H1 (cell line): ENCODE data around the gene PLXNA4. TPM values are rescaled to one million over a fixed set of nuclear protein-coding genes. Genes with fewer than 3 reads are reported as not detected.

Source experiments
- CTCF ChIA-PET: fragments of 300-600 bp; sonication (Branson Sonifier 250); formaldehyde crosslinking; loops from one replicate; lab custom pipeline; 2021; ENCODE audit not compliant: partially characterized antibody; lab: Charles Lee
- POLR2A ChIA-PET: fragments of 300-600 bp; sonication (Branson Sonifier 250); formaldehyde crosslinking; loops from one replicate; lab custom pipeline; 2021; ENCODE audit warnings: inconsistent platforms; ENCODE audit not compliant: partially characterized antibody; lab: Charles Lee
- DNase-seq, 2 experiments: peaks; one replicate each; pipeline versions ENCODE4 v3.0.0 to v3.0.0-alpha.2; 2010 to 2022; ENCODE audit warnings: low spot score in 2 of 2, low read depth in 1 of 2, mixed read lengths in 1 of 2
- FAIRE-seq: peaks from 2 replicates; lab custom pipeline; 2011; peaks lifted over from hg19 to GRCh38; lab: Jason Lieb, UNC
- H2AFZ ChIP-seq: 2 replicates; pipeline ENCODE4 v1.8.1; 2012; ENCODE audit warnings: low read length, inconsistent platforms
- H2AK5ac ChIP-seq: 2 replicates; pipeline ENCODE4 v1.6.1; 2013; ENCODE audit warnings: low read depth, low read length
- H2BK120ac ChIP-seq: replicated peaks from 2 replicates; pipeline ENCODE3; 2013; ENCODE audit warnings: low read depth, low read length, inconsistent platforms
- H2BK12ac ChIP-seq: 2 replicates; pipeline ENCODE4 v1.6.1; 2013; ENCODE audit warnings: low read depth, low read length
- H2BK15ac ChIP-seq: 2 replicates; pipeline ENCODE4 v1.6.1; 2013; ENCODE audit warnings: low read length
- H2BK20ac ChIP-seq: 2 replicates; pipeline ENCODE4 v1.6.1; 2013; ENCODE audit warnings: low read length
- H2BK5ac ChIP-seq: 2 replicates; pipeline ENCODE4 v1.6.1; 2013; ENCODE audit warnings: low read depth, low read length
- H3K14ac ChIP-seq: 2 replicates; pipeline ENCODE4 v1.6.1; 2013; ENCODE audit warnings: inconsistent platforms; ENCODE audit not compliant: insufficient read length
- H3K18ac ChIP-seq: 2 replicates; pipeline ENCODE4 v1.6.1; 2013; ENCODE audit warnings: low read length; ENCODE audit errors: extremely low read depth
- H3K23ac ChIP-seq: 2 replicates; pipeline ENCODE4 v1.6.1; 2013; ENCODE audit warnings: inconsistent platforms; ENCODE audit not compliant: insufficient read length
- H3K23me2 ChIP-seq: 2 replicates; pipeline ENCODE4 v1.6.1; 2013; ENCODE audit warnings: low read depth, low read length
- H3K27ac ChIP-seq: 2 replicates; pipeline ENCODE4 v1.6.1; 2011; ENCODE audit warnings: low read depth, low read length, inconsistent platforms
- H3K27me3 ChIP-seq, 4 experiments: replicated peaks in 1 of 4; 1 replicate in 1 of 4; 2 replicates in 3 of 4; pipeline versions ENCODE4 v1.6.1 to v1.8.1; 2011 to 2013; ENCODE audit warnings: low read length in 3 of 4, mild to moderate bottlenecking in 3 of 4, inconsistent platforms in 2 of 4, mixed read lengths in 2 of 4, moderate library complexity in 1 of 4; ENCODE audit not compliant: control insufficient read depth in 3 of 4, insufficient read depth in 3 of 4; ENCODE audit errors: extremely low read depth in 1 of 4
- H3K36me3 ChIP-seq, 4 experiments: 2 replicates each; pipeline versions ENCODE4 v1.6.1 to v1.8.1; 2011 to 2013; ENCODE audit warnings: mild to moderate bottlenecking in 4 of 4, low read length in 3 of 4, moderate library complexity in 2 of 4, control low read depth in 1 of 4, inconsistent platforms in 1 of 4; ENCODE audit not compliant: insufficient read depth in 4 of 4, control insufficient read depth in 2 of 4
- H3K4ac ChIP-seq: replicated peaks from 2 replicates; pipeline ENCODE3; 2013; ENCODE audit warnings: low read length, low read depth, mixed read lengths, inconsistent platforms; ENCODE audit not compliant: insufficient read length
- H3K4me1 ChIP-seq, 4 experiments: replicated peaks in 1 of 4; 1 replicate in 1 of 4; 2 replicates in 3 of 4; pipeline versions ENCODE4 v1.6.1 to v1.8.1; 2011 to 2013; ENCODE audit warnings: low read length in 3 of 4, inconsistent platforms in 2 of 4, mixed read lengths in 1 of 4; ENCODE audit not compliant: insufficient read depth in 4 of 4, control insufficient read depth in 3 of 4
- H3K4me2 ChIP-seq, 2 experiments: 2 replicates each; pipeline versions ENCODE4 v1.6.1 to v1.8.1; 2011 to 2013; ENCODE audit warnings: low read depth in 2 of 2, low read length in 2 of 2, control low read depth in 1 of 2, inconsistent platforms in 1 of 2, mild to moderate bottlenecking in 1 of 2; ENCODE audit not compliant: insufficient read depth in 1 of 2
- H3K4me3 ChIP-seq, 4 experiments: fragments of 200-600, 300-600 bp in 1 of 4; sonication (generic), shearing (Covaris generic), sonication (Bioruptor Twin) in 1 of 4; 2 replicates each; pipeline versions ENCODE4 v1.5.1 to v1.8.1; 2011 to 2016; ENCODE audit warnings: low read length in 4 of 4, low read depth in 3 of 4, control low read depth in 2 of 4, inconsistent platforms in 2 of 4, mild to moderate bottlenecking in 2 of 4, mixed read lengths in 1 of 4, moderate library complexity in 1 of 4; ENCODE audit not compliant: insufficient read depth in 2 of 4; ENCODE audit errors: extremely low read depth in 1 of 4
- H3K56ac ChIP-seq: replicated peaks from 2 replicates; pipeline ENCODE3; 2013; ENCODE audit warnings: low read depth, mild to moderate bottlenecking, mixed read lengths, low read length, inconsistent platforms; ENCODE audit not compliant: insufficient read length
- H3K79me1 ChIP-seq: 2 replicates; pipeline ENCODE4 v1.6.1; 2013; ENCODE audit warnings: low read depth, low read length, control low read depth
- H3K79me2 ChIP-seq, 2 experiments: 2 replicates each; pipeline versions ENCODE4 v1.6.1 to v1.8.1; 2012 to 2013; ENCODE audit warnings: low read length in 2 of 2, mild to moderate bottlenecking in 2 of 2, inconsistent platforms in 1 of 2; ENCODE audit not compliant: insufficient read depth in 2 of 2, control insufficient read depth in 1 of 2
- H3K9ac ChIP-seq, 4 experiments: replicated peaks in 1 of 4; 1 replicate in 1 of 4; 2 replicates in 3 of 4; pipeline versions ENCODE4 v1.6.1 to v1.8.1; 2011 to 2013; ENCODE audit warnings: low read depth in 3 of 4, low read length in 3 of 4, control low read depth in 2 of 4, mild to moderate bottlenecking in 2 of 4, moderate library complexity in 2 of 4, inconsistent platforms in 1 of 4; ENCODE audit errors: extremely low read depth in 1 of 4
- H3K9me3 ChIP-seq, 2 experiments: 2 replicates each; pipeline versions ENCODE4 v1.6.1 to v1.8.1; 2012 to 2013; ENCODE audit warnings: mild to moderate bottlenecking in 2 of 2, moderate library complexity in 2 of 2, control low read depth in 1 of 2, inconsistent platforms in 1 of 2, low read depth in 1 of 2, low read length in 1 of 2, mixed read lengths in 1 of 2; ENCODE audit not compliant: insufficient read depth in 2 of 2
- H4K20me1 ChIP-seq, 2 experiments: replicated peaks in 1 of 2; 2 replicates each; pipeline versions ENCODE3 to v1.8.1; 2011 to 2013; ENCODE audit warnings: inconsistent platforms in 2 of 2, low read length in 2 of 2, mild to moderate bottlenecking in 1 of 2; ENCODE audit not compliant: insufficient read depth in 2 of 2, control insufficient read depth in 1 of 2
- H4K5ac ChIP-seq: 2 replicates; pipeline ENCODE4 v1.6.1; 2013; ENCODE audit warnings: low read length, low read depth, mixed read lengths, inconsistent platforms; ENCODE audit not compliant: insufficient read length
- H4K8ac ChIP-seq: 2 replicates; pipeline ENCODE4 v1.8.0; 2013; ENCODE audit warnings: mild to moderate bottlenecking, moderate library complexity, low read length, inconsistent platforms; ENCODE audit not compliant: insufficient read depth; ENCODE audit errors: extremely low read depth
- H4K91ac ChIP-seq: replicated peaks from 2 replicates; pipeline ENCODE3; 2013; ENCODE audit warnings: low read length, mixed read lengths, inconsistent platforms; ENCODE audit not compliant: insufficient read length
- CHD2 ChIP-seq: IDR thresholded peaks from 2 replicates; pipeline ENCODE4 v1.6.1; 2012; ENCODE audit warnings: low read length, improper control_type of control experiment
- JUN ChIP-seq: IDR thresholded peaks from 2 replicates; pipeline ENCODE4 v1.6.1; 2011; ENCODE audit warnings: low read depth, mild to moderate bottlenecking, improper control_type of control experiment, low read length
- RAD21 ChIP-seq, 2 experiments: IDR thresholded peaks in 1 of 2; conservative IDR thresholded peaks in 1 of 2; 2 replicates each; pipeline ENCODE4 v1.6.1; 2011; ENCODE audit warnings: low read depth in 2 of 2, low read length in 2 of 2, improper control_type of control experiment in 1 of 2, inconsistent platforms in 1 of 2, mild to moderate bottlenecking in 1 of 2, moderate library complexity in 1 of 2
- WGBS, 2 experiments: shearing (Covaris generic) in 1 of 2; methylation state at CpG; one replicate each; pipeline versions ENCODE4 v1.1.6 to v1.1.7; 2013 to 2015; ENCODE audit warnings: low lambda C conversion rate in 2 of 2, mixed read lengths in 2 of 2, inconsistent platforms in 1 of 2, low coverage in 1 of 2, missing lambda C conversion rate in 1 of 2; ENCODE audit not compliant: insufficient replicate concordance in 2 of 2, insufficient coverage in 1 of 2, insufficient read length in 1 of 2; ENCODE audit errors: extremely low coverage in 1 of 2, missing lambda C conversion rate in 1 of 2; 5-methylcytosine and 5-hydroxymethylcytosine counted together
- polyA plus RNA-seq, 7 experiments: library from polyadenylated mRNA; depleted of rRNA in 3 of 7; stranded (reverse) in 5 of 7; unstranded in 2 of 7; fragments of >200 nt in 5 of 7; fragments of 200-250 nt in 2 of 7; gene quantifications; 1 replicate in 5 of 7; 2 replicates in 1 of 7; 4 replicates in 1 of 7; pipeline versions ENCODE4 v1.2.1 to v1.2.3, GENCODE V29; 2011 to 2013; ENCODE audit warnings: missing spikeins in 2 of 7, mixed read lengths in 2 of 7
- total RNA-seq: library from RNA; stranded (reverse); fragmentation: NEBNext Ultra II Directional; extraction: Animal tissue kit (Norgen Biotek cat#: 25700); gene quantifications from 2 replicates; pipeline ENCODE4 v1.2.1, GENCODE V29; 2021
- TF ChIP-seq, protein P1 (sequence below): IDR thresholded peaks from 2 replicates; pipeline ENCODE4 v1.6.1; 2011; ENCODE audit warnings: low read length, improper control_type of control experiment
- TF ChIP-seq, protein P2 (sequence below): IDR thresholded peaks from 2 replicates; pipeline ENCODE4 v1.6.1; 2011; ENCODE audit warnings: low read depth, mild to moderate bottlenecking, low read length; ENCODE audit not compliant: insufficient read depth

The PLXNA4 gene
- total and polyA plus RNA-seq, 2 of the 8 experiments (the other 6 are each of a cell fraction or from before 2014, with no cell fraction given) = 0.76 to 0.79 TPM

- Histone ChIP-seq H3K4me2 (no peak overlapping the region), H3K4ac (no peak overlapping the region), H3K27ac (no peak overlapping the region), H3K14ac (no peak overlapping the region), H2AK5ac (no peak overlapping the region), H3K36me3 (no peaks in the 10 kb centered on the region), H3K79me2 (no peaks in the 10 kb centered on the region), H4K20me1 (no peaks in the 10 kb centered on the region), H3K23ac (no peak overlapping the region), H2BK20ac (no peak overlapping the region), H2BK15ac (no peak overlapping the region), H4K5ac (no peak overlapping the region), H4K8ac (no peak overlapping the region), H2BK120ac (no peak overlapping the region), H2AFZ (no peak overlapping the region), H4K91ac (no peak overlapping the region), H3K79me1 (no peaks in the 10 kb centered on the region), H3K56ac (no peak overlapping the region), H2BK12ac (no peak overlapping the region), H3K9ac (no peak overlapping the region), H3K4me3 (no peak overlapping the region), H3K4me1 (peaks cover 0 to 8% (median 3%) of the 10 kb centered on the region in 4 experiments; a peak in 2 of 7 replicates), H3K18ac (no peak overlapping the region), H3K27me3 (no peaks in the 10 kb centered on the region), H3K9me3 (no peaks in the 10 kb centered on the region), H2BK5ac (no peak overlapping the region), H3K23me2 (no peaks in the 10 kb centered on the region)
- FAIRE-seq (no peak), DNase-seq (no peak)
- ChIA-PET POLR2A (no interaction called here), CTCF (interaction anchor here (0.7 to 1.7 kb wide), 4 partner anchors 11 to 328 kb away, joined by 3 to 5 read pairs (median 4); no protein-coding TSS in a partner anchor)
- 88% methylated on average over 9 of the region's 9 CpGs; no CpG with 5 or more reads in 1 of the 2 experiments for WGBS, 2 experiments
- no peak for TF ChIP-seq CHD2
- TF ChIP-seq JUN = no peak
- TF ChIP-seq, protein P1, sequence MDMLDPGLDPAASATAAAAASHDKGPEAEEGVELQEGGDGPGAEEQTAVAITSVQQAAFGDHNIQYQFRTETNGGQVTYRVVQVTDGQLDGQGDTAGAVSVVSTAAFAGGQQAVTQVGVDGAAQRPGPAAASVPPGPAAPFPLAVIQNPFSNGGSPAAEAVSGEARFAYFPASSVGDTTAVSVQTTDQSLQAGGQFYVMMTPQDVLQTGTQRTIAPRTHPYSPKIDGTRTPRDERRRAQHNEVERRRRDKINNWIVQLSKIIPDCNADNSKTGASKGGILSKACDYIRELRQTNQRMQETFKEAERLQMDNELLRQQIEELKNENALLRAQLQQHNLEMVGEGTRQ = no peak
- no peak for TF ChIP-seq RAD21 (IDR thresholded peaks at IDR 0.05 in 1 of 2, conservative IDR thresholded peaks at IDR 0.05 in 1 of 2; ENCODE audit: low read depth in 2 of 2, low read length in 2 of 2)
- TF ChIP-seq, protein P2, sequence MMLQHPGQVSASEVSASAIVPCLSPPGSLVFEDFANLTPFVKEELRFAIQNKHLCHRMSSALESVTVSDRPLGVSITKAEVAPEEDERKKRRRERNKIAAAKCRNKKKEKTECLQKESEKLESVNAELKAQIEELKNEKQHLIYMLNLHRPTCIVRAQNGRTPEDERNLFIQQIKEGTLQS = no peak
These were observed 303.4 kb downstream of the PLXNA4 start for GRCh38 chr7:132272763-132273371.
